HG02798 (cell line): Measurements from ENCODE around the gene C16orf74.
A peak's percentile ranks its signal among the peaks of the same experiment; 100 is the strongest.

Experiments used
- ATAC-seq: cut with Tn5 transposase; IDR thresholded peaks from one replicate; pipeline ENCODE4 v1.9.1; 2021; ENCODE audit warnings: mild to moderate bottlenecking; ENCODE audit not compliant: unreplicated experiment, poor library complexity

The C16orf74 gene

DNA sequence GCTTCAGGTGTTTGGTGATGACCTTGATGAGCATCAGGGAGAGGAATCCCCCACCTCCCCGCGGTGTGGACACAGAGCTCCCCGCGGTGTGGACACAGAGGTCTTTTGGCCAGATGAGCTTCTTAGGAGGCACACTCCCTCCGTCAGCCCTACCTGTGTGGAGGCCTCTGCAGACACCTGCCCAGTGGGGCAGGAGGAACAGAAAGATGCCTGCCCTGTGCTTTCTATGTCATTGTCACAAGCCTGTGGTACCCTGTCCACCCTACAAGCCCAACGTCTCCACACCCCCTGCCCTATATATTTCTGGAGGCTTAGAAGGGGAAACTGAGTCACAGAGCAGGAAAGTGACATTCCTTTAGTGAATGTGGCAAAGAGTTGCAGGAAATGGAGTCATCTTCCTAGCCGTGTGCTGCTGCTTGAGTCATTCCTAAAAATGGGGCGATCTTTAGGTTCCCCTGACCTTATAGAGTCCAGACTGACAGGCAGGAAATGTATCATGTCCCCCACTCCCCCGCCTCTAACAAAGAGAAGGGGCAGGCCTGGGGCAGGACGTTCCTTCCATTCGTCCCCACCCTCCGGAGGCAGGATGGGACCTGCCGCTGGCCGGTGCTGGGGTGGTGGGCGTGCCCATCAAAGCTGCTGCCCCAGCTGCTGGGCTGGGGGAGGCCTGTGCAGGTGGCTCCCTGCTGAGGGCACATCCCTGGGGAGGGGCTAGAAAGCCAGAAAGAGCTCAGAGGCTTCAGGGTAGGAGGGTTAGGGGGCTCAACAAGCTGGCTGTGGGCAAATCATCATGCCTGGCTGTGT is 1.0 kb upstream of the C16orf74 start:
- no peak for ATAC-seq

DNA sequence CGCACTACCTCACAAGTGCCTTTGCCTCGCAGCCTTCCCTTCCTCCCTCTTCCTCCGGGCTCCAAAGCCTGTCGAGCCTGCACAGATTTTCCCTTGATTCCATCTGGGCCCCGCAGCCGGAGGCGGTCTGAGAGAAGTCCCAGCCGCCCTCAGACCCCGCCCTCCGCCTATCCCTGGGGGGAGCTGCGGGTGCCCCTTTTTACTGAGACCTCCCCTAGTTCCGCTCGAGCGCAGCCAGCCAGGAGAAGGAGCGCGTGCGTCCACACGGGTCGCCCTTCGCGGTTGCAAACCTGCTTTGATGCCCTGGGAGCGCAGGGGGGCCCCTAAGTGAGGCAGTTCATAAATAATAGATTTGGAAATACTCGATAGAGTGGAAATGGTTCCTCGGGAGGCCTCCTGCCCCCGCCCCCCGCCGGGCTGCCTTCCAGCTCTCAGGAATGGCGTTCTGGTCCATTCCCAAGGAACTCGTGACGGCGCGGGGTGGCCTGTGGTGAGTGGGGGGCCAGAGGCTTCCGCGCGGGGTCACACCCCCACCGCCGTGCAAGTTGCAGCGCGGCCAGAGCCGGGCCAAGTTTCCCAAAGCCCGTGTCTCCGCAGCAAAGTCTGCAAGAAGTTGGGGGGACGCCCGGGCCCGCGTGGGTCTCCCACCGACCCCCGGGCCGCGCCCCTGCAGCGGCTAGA is 610 bp downstream of the C16orf74 start:
- ATAC-seq: no peak

DNA sequence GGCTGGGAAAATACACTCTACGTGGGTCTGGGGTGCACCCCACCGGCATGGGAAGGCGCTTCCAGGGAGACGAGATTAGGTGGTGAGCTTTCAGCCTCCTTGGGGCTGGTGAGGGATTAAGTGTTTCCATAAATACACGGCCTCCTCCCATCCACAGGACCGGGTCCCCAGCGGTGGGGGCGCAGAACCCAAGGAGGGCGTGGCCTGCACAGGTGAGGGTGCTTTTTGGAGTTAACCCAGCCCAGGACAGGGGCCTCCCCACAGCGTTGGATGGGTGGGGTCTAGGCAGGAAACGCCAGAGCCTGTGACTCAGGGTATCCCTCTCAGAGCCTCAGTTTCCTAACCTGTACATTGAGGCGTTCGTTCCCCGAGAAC is 1.1 kb downstream of the C16orf74 start:
- ATAC-seq: no peak

DNA sequence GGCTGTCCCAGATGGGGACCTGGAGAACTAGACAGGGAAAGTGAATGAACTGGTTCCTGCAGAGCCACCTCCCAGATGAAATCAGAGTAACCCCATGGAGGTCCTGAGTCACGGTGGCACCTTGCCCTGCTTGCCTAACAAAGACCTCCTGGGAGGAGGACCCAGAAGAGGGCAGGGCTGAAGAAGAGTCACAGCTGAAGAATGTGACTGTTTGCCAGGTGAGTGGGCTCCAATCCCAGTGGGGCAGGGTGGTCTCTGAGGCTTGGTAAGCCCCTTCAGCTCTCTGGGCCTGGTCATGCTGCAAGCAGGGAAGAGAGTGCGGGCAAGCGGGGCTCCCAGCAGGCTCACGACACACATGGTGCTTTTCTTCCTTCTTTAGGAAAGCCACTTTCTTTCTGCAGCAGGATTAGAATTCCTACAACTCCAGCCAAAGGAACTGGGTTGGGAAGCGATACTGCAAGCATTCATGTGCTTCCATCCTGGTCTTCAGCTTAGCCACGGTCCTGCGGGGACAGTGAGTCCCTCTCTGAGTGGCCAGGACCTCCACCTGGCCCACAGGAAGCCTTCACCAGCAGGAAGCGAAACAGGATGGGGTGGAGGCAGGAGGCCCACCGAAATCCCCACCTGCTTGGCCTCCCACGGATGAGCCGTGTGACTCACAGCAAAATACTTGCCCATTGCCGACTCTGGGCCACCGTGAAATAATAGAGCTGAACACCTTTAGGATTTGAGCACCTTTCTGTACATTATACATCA is 4.3 kb downstream of the C16orf74 start:
- ATAC-seq: peak; percentile 40

GRCh38 chr16:85738923-85739715 is 11.8 kb downstream of the C16orf74 start:
- no peak for ATAC-seq

DNA sequence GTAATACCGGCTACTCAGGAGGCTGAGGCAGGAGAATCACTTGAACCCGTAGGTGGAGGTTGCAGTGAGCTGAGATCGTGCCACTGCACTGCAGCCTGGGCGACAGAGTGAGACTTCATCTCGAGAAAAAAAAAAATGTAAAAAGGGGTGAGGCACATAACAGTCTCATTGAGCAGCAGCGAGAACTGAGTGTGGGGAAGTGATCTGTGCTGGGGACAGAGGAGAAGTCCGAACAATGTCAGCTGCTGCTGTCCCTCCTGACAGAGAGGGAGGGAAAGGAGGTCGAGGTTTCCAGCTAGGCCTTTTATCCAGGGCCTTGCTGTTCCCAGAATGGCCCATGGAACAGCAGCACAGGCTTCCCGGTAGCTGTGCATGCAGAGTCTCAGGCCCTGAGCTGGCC is 14.0 kb downstream of the C16orf74 start:
- no peak for ATAC-seq

GRCh38 chr16:85735946-85736345 is 14.9 kb downstream of the C16orf74 start:
- no peak for ATAC-seq

GRCh38 chr16:85735225-85735635 is 15.7 kb downstream of the C16orf74 start:
- ATAC-seq: peak; percentile 77

DNA sequence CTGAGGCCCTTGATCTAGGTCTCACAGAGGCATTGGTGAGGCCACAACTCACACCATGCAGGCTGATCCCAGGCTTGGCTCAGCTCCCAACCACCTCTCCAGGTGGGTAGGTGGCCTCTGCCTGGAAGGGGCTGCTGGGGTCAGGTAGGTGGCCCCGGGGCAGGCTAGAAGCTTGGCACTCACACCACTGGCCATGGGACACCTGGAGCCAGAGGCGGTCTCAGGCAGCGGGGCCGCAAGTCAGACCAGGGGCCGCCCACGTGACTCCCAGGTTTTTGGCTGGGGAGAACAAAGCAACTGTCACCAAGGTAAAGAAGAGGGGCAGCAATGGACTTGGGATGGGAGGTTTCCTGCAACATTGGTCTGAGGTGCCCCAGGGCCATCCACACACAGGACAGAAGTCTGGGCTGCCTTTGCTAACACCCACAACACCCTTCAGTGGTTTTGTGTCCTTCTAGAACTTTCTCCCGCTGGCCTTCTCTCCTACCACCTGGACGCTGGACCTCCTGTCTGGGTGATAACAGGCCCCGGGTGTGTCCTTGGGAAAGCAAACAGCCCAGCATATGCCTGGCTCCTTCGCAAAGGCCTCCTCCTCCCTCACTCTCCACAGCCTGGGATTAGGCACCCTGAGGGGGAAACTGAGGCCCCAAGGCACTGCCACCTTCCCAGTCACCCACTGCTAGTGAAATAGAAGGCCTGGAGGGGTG is 16.4 kb downstream of the C16orf74 start:
- ATAC-seq: no peak

DNA sequence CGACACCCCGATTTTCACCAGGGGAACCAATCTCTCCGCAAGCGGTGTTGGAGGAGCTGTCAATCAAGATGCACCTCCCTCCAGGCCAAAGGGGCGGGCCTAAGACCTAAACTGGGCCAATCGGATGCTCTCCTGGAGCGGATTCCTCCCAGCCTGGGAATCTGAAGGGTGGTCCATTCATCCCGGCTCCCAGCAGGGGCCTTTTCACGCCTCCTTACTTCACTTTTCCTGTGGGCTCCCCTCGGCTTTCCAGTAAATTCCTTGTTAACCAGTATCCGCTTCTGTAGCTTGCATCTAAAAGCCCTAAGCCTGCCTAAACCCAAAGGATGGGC is 17.1 kb downstream of the C16orf74 start:
- no peak for ATAC-seq

DNA sequence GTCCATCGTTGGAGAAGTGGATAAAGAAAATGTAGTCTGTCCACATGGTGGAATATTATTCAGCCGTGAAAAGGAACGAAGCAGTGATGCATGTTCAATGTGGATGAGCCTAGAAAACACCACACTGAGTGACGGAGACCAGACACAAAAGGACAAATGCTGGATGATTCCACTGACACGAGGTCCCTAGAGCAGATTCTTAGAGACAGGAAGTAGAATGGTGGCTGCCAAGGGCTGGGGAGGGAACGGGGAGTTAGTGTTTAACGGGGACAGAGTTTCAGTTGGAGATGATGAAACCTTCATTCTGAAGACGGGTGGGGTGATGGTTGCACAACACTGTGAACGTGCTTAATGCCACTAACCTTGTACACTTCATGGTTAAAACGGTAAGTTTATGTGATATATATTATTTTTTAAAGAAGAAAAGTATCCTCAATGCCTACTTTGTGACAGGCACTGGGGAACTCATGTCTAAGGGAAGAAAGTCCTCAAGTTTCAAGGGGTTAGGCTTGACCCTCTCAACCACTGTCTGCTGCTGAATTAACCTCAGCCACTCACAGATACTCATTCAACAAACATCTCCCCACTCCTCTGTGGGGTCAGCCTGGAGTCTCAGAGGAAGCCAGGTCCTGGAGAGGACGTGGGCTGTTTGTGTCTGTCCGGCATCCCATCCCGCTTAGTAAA is 17.6 kb downstream of the C16orf74 start:
- no peak for ATAC-seq

GRCh38 chr16:85731179-85731578 is 19.7 kb downstream of the C16orf74 start:
- no peak for ATAC-seq

DNA sequence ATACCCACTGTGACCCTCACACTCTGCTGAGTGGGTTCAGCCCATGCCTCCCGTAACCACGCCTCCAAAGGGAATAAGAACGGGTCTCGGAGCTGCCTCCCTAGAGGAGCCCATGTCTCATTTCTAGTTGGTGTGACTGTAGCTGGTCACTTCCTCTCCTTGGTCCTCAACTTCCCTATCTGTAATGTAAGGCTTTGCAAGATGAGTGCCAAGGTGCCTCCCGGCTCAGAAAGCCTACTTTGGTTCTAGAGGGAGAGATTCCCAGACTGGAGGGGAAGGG is 20.8 kb downstream of the C16orf74 start:
- no peak for ATAC-seq

DNA sequence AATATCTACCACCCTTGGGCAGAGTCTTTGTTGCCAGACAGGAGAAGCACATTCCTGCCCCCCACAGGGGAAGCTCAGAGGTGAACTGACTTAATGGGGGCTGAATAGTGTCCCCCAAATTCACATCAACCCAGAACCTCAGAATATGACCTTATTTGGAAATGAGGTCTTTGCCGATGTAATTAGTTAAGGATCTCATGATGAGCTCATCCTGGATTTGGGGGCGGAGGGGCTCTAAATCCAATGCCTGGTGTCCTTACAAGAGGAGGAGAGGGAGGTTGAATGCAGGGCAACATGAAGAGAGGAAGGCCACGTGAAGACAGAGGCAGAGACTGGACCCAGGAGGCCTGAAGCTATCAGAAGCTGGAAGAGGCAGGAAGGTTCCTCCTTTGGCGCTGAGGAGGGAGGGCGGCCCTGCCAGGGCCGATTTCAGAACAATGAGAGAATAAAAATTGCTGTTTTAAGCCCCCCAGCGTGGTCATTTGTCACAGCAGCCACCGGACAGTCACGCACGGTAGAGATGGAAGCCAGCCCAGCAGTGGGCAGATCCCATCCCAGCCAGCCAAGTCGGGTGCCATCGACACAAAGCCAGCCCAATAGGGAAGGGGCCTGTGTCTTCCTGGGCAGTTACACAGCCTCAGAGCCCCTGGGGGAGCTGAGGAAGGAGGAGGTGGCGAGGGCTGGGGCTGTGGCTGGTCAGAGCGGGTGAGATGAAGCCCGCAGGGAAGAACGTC is 21.3 kb downstream of the C16orf74 start:
- no peak for ATAC-seq

DNA sequence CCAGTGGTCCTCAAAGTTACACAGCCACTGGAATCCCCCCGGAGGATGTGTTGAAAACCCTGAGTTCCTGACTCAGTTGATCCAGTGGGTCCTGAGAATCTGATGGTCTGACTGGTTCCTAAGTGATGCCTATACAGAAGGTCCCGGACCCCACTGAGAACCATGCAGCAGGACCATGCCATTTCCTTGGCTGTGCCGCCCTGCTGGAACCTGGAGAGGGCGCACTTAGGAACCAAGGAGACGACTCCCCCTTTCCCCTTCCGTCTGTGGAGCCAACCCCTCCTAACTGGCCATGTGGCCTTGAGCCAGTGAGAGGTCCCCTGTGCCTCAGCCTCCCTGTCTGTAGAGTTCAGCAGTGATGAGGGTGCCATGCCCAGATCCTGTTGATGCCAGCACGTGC is 22.0 kb downstream of the C16orf74 start:
- no peak for ATAC-seq

DNA sequence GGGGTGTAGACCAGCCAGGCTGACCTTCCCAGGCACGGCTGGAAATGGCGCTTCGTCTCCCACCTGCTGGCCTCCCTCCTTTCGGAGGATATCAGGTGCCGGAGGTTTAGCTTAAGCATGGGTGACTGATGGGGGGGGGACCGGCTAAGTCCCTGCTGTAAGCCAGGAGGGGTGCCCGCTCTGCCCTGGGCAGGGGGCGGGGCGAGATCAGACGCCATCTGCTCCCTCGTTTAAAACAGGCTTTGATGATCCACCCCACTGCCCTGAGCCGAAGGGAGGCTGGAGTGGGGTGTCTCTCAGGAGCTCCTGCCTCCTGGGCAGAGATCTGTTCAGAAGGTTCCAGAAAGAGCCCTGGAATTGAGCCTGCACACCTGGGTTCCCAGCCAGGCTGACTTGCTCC is 26.0 kb downstream of the C16orf74 start:
- ATAC-seq: no peak

DNA sequence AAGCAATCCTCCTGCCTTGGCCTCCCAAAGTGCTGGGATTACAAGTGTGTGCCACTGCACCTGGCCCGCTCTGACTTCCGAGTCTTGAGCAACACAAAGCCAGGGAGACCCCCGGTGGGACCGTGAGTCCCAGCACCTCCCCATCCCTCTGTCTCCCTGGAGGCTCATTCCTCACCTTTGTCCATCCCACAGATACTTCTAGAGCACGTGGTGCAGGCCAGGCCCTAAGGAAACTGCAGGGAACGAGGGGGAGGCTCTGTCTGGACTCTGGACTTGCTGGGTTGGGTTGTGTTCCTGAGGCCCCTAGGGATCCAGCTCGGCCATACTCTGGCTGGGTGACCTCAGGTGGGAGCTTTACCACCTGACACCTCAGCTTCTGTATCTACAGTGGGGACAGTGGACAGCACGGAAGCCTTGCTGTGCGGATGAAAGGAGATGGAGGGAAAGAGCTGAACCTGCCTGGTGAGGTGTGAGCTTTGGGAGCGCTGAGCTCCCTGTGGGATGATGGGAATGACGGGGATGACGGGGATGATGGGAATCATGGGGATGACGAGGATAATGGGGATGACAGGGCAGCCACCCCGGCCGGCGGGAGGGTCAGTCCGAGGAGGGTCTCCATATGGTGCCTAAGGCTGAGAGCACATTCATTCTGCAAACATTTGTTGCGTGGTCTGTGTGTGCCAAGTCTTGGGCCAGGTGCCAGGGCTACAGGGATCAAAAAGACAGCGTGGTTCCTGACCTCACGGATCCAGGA is 26.6 kb downstream of the C16orf74 start:
- no peak for ATAC-seq

GRCh38 chr16:85722128-85722893 is 28.6 kb downstream of the C16orf74 start:
- no peak for ATAC-seq
